Measurements from ENCODE around the gene SIRPB1.
"Not testable (repeated sequence)": the region's sequence is repeated elsewhere in the genome, so short reads cannot be mapped to it uniquely, and the experiment has no call there.

Gene SIRPB1

DNA sequence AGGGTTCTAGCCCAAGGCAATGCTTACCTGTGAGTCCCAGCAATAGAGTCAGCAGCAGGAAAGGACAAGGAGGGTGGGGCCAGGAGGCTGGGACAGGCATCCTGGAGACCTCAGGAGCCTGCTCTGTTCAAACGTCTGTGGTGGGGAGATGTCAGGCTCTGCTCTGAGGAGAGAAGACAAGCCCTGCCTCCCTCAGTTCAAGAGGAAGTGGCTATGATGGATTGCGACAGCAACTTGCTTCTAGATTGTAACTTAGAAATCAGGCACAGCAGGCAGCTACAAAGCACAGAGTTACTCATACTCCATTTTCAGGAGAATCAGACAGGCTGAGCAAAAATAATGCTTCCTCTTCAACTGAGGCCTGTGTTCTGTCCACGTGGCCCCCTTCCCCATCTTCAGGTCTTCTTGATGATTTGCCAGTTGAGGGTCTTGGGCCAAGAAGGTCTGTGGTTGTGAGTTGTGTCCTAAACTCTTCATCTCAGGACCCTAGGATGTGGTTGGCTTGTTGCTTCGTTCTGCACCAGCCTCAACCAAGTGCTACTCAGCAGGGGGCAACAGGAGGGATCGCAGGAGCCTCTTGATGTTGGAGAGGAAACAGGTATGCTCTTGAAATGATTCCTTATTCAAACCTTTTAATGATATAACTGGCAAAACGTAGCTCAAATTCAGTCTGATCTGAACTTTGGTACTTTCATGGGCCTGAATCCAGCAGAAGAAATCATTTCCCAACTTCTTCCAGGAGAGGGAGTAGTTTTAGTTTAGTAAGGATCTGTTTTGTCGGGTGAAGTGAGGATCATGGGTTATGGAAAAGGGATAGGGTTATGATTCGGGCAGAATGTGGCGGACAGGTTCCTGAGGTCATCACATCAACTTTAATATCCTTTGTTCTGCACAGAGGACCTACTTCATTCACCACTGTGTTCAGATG lies 31.0 kb downstream of the SIRPB1 start:
- H3K9me3 ChIP-seq (ENCODE audit: control insufficient read depth, insufficient read depth, low read length): no peaks in the 10 kb centered on the region
- H3K27ac ChIP-seq (ENCODE audit: low read depth, low read length): no peak overlapping the region
- H3K4me3 ChIP-seq (ENCODE audit: low read depth, low read length): no peak overlapping the region
- H3K27me3 ChIP-seq (ENCODE audit: control insufficient read depth, insufficient read depth, low read length): no peaks in the 10 kb centered on the region
- no peak overlapping the region for H3K9ac ChIP-seq (ENCODE audit: low read depth, low read length)
- H3K36me3 ChIP-seq (ENCODE audit: control insufficient read depth, insufficient read depth, low read length): no peaks in the 10 kb centered on the region
- no peaks in the 10 kb centered on the region for H3K4me1 ChIP-seq (ENCODE audit: control insufficient read depth, insufficient read depth, low read length)

DNA sequence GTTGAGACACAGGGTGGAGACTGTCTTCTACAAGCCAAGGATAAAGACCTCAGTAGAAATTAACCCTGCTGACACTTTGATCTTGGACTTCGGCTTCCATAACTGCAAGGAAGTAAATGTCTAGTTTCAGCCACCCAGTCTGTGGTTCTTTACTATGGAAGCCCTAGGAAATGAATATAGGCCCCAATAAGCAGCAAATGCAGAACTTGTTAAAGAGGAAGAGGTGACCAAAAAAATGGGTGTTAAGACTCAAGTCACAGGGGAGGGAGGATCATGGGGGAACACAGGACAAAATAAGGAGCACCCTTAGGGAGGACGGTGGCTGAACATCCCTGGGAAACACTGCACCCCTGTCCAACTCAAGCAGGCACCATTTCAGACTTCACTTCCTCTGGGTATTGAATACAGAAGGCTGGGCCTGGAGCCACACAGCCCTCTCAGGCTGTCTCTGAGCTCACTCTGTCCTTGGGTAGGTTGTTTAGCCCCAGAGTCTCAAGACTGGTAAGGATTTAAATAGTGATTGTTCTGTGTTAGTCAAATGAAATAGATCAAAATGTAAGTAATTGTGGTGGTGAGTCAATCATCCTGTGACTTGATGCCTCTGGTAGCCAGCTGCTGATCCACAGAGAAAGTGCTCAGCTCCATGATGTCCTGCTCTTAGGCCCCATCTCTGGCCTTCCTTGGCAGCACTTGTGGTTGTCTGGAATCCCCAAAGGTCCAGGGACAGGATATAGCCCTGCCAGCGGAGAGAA lies 31.9 kb downstream of the SIRPB1 start:
- Histone ChIP-seq H3K9ac (ENCODE audit: low read depth, low read length) (no peak overlapping the region), H3K4me3 (ENCODE audit: low read depth, low read length) (no peak overlapping the region), H3K4me1 (ENCODE audit: control insufficient read depth, insufficient read depth, low read length) (no peaks in the 10 kb centered on the region), H3K36me3 (ENCODE audit: control insufficient read depth, insufficient read depth, low read length) (no peaks in the 10 kb centered on the region), H3K27ac (ENCODE audit: low read depth, low read length) (no peak overlapping the region), H3K9me3 (ENCODE audit: control insufficient read depth, insufficient read depth, low read length) (no peaks in the 10 kb centered on the region), H3K27me3 (ENCODE audit: control insufficient read depth, insufficient read depth, low read length) (no peaks in the 10 kb centered on the region)

DNA sequence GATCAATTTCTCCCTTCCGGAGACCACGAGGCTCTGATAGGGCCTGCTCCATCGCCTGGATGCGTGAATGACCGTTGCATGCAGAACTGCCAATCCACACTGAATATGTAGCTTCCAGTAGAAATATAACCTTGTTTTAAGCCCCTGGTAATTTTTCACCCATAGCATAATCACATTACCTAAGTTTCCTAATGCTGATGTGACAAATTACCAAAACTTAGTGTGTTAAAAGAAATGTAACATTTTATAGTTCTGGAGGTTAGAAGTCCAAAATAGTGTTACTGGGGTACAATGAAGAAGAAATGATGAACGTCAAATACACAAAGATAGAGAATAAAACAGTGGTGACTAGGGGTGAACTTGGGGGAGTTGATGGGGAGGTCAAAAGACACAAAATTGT lies 40.3 kb downstream of the SIRPB1 start:
- no peaks in the 10 kb centered on the region for H3K27me3 ChIP-seq (ENCODE audit: control insufficient read depth, insufficient read depth, low read length)
- no peaks in the 10 kb centered on the region for H3K9me3 ChIP-seq (ENCODE audit: control insufficient read depth, insufficient read depth, low read length)
- no peak overlapping the region for H3K27ac ChIP-seq (ENCODE audit: low read depth, low read length)
- no peaks in the 10 kb centered on the region for H3K36me3 ChIP-seq (ENCODE audit: control insufficient read depth, insufficient read depth, low read length)
- H3K4me3 ChIP-seq (ENCODE audit: low read depth, low read length): no peak overlapping the region
- H3K9ac ChIP-seq (ENCODE audit: low read depth, low read length): no peak overlapping the region
- H3K4me1 ChIP-seq (ENCODE audit: control insufficient read depth, insufficient read depth, low read length): no peaks in the 10 kb centered on the region

DNA sequence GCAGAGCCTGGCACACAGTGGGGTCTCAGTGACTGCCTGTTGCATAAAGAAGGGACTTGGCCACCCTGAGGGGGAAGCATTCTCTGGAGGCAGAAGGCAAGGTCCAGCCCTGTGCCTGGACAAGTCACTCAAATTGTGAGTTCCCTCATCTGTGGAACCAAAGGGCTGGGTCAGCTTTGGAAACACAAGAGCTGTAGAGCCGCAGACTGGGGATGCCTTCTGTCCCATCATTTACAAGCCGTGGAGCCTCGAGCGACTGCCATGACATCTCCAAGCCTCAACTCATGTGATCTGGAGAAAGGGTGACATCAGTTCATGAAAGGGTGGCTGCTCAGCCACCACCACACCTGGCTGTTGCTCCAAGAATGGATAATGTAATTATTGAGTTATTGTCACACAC lies 41.9 kb downstream of the SIRPB1 start:
- H3K9me3 ChIP-seq (ENCODE audit: control insufficient read depth, insufficient read depth, low read length): no peaks in the 10 kb centered on the region
- H3K27ac ChIP-seq (ENCODE audit: low read depth, low read length): no peak overlapping the region
- no peak overlapping the region for H3K9ac ChIP-seq (ENCODE audit: low read depth, low read length)
- H3K36me3 ChIP-seq (ENCODE audit: control insufficient read depth, insufficient read depth, low read length): no peaks in the 10 kb centered on the region
- no peak overlapping the region for H3K4me3 ChIP-seq (ENCODE audit: low read depth, low read length)
- H3K4me1 ChIP-seq (ENCODE audit: control insufficient read depth, insufficient read depth, low read length): no peaks in the 10 kb centered on the region
- no peaks in the 10 kb centered on the region for H3K27me3 ChIP-seq (ENCODE audit: control insufficient read depth, insufficient read depth, low read length)

DNA sequence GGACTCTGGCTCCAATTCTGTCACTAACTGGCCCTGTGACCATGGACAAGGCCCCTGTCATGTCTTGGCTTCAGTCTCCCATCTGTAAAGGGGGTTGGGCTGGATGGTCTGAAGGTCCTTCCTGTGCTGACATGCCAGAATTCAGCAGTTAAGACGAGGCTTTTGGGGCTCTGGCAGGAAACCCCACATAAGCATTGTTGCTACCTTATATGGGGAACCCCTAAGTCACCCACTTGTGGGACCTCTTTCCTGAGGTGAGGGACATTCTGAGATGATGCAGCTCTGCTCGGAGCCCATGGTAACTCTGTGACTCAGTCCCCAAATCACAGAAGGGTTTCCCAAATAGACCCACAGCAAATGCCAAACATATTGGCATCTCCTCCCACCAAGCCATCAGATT lies 42.5 kb downstream of the SIRPB1 start:
- not testable (repeated sequence) for H3K4me1 ChIP-seq (ENCODE audit: control insufficient read depth, insufficient read depth, low read length); H3K4me3 ChIP-seq (ENCODE audit: low read depth, low read length); H3K9me3 ChIP-seq (ENCODE audit: control insufficient read depth, insufficient read depth, low read length); H3K9ac ChIP-seq (ENCODE audit: low read depth, low read length); H3K36me3 ChIP-seq (ENCODE audit: control insufficient read depth, insufficient read depth, low read length); H3K27ac ChIP-seq (ENCODE audit: low read depth, low read length); H3K27me3 ChIP-seq (ENCODE audit: control insufficient read depth, insufficient read depth, low read length)

DNA sequence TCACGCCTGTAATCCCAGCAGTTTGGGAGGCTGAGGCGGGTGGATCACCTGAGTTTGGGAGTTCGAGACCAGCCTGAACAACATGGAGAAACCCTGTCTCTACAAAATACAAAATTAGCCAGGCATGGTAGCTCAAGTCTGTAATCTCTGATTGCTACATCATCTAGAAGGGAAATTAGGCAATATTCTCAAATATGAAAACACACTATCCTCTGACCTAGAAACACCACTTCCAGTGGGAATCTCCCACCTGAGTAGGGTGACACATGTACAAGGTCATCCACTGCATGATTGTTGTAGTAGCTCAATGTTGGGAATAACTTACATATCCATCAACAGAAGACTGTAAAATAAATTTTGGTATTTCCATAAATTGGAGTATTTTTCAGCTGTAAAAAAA lies 43.2 kb downstream of the SIRPB1 start:
- no peak overlapping the region for H3K4me3 ChIP-seq (ENCODE audit: low read depth, low read length)
- H3K4me1 ChIP-seq (ENCODE audit: control insufficient read depth, insufficient read depth, low read length): no peaks in the 10 kb centered on the region
- H3K9me3 ChIP-seq (ENCODE audit: control insufficient read depth, insufficient read depth, low read length): no peaks in the 10 kb centered on the region
- H3K36me3 ChIP-seq (ENCODE audit: control insufficient read depth, insufficient read depth, low read length): no peaks in the 10 kb centered on the region
- H3K27me3 ChIP-seq (ENCODE audit: control insufficient read depth, insufficient read depth, low read length): no peaks in the 10 kb centered on the region
- no peak overlapping the region for H3K27ac ChIP-seq (ENCODE audit: low read depth, low read length)
- H3K9ac ChIP-seq (ENCODE audit: low read depth, low read length): no peak overlapping the region

DNA sequence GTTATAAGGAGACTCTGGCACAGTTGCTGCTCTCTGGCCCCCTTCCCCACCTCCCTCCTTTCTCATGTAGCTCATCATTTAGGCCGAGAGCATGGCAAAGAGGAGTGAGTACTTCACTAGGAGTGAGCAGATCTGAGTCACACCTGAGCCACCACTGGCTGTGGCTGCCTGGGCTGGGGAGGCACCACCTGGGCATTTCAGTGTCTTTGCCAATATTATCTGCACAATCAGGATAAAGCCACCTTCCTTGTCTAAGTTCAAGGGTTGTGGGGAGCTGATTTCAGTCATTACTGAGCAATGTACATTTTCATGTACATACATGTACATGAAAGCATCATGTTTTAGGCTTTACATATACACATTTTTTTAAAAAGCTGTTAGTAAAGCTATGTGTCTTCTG lies 43.8 kb downstream of the SIRPB1 start:
- not testable (repeated sequence) for H3K36me3 ChIP-seq (ENCODE audit: control insufficient read depth, insufficient read depth, low read length); H3K4me1 ChIP-seq (ENCODE audit: control insufficient read depth, insufficient read depth, low read length); H3K27ac ChIP-seq (ENCODE audit: low read depth, low read length); H3K27me3 ChIP-seq (ENCODE audit: control insufficient read depth, insufficient read depth, low read length); H3K9me3 ChIP-seq (ENCODE audit: control insufficient read depth, insufficient read depth, low read length); H3K9ac ChIP-seq (ENCODE audit: low read depth, low read length); H3K4me3 ChIP-seq (ENCODE audit: low read depth, low read length)

DNA sequence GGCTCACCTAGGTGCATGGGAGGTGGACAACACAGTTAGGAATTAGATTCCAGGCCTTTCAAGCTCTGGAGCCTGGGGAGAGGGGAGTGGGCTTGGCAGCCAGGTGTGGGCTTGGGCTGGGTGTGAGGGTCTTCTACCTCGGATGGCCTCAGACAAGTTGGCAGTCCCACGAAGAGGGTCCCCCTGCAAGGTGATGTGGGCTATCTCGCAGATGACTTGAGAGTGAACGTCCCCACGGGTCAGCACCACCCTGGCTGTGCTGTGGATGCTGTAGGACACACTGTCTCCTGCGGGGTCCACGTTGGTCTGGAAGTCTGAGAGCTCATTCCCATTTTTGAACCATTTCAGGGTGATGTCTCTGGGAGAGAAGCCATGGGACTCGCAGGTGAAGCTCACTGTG lies 48.2 kb downstream of the SIRPB1 start:
- not testable (repeated sequence) for H3K27me3 ChIP-seq (ENCODE audit: control insufficient read depth, insufficient read depth, low read length); H3K27ac ChIP-seq (ENCODE audit: low read depth, low read length); H3K9ac ChIP-seq (ENCODE audit: low read depth, low read length); H3K36me3 ChIP-seq (ENCODE audit: control insufficient read depth, insufficient read depth, low read length); H3K9me3 ChIP-seq (ENCODE audit: control insufficient read depth, insufficient read depth, low read length); H3K4me3 ChIP-seq (ENCODE audit: low read depth, low read length); H3K4me1 ChIP-seq (ENCODE audit: control insufficient read depth, insufficient read depth, low read length)
